ENCODE data around the gene OVOL2. TPM values are rescaled to one million over a fixed set of nuclear protein-coding genes. Genes with fewer than 3 reads are reported as not detected.
"Not testable (repeated sequence)": the region's sequence is repeated elsewhere in the genome, so short reads cannot be mapped to it uniquely, and the experiment has no call there.

Gene OVOL2
- total RNA-seq, 1 donor from 2014 or later = not detected

DNA sequence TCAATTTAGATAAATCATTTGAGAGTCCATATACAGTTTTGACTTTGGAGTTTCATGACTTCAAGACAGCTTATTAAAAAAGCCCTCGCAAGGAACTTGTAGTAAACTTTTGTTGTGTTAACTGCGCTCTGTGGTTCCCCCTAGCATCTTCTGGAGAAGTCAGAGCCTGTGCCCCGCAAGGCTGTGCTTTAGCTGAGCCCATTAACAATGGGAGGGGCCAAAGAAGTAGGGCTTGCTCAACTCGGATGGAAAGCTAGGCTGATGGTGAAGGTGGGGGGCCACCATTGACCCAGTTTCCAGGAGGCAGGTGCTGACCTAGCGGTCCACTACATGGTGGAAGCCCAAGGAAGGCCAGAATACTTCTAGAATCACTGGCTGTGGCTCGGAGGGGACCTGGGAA, 29.3 kb upstream of the OVOL2 start:
- intact Hi-C loops (cut with micrococcal nuclease) = no loop called here
- TF ChIP-seq CTCF (IDR thresholded peaks at IDR 0.05) = no peak
- H3K4me1 Mint-ChIP-seq = no peaks in the 10 kb centered on the region
- H3K9me3 Mint-ChIP-seq = no peaks in the 10 kb centered on the region
- H3K27ac Mint-ChIP-seq = no peak overlapping the region
- ChIA-PET POLR2A (no interaction called here), CTCF (no interaction called here)
- H3K36me3 Mint-ChIP-seq (ENCODE audit: low read depth) = no peaks in the 10 kb centered on the region
- ATAC-seq (ENCODE audit: low read depth) (no peak), DNase-seq (no peak)
- H3K4me3 Mint-ChIP-seq = no peak overlapping the region
- H3K27me3 Mint-ChIP-seq = peaks cover 15% of the 10 kb centered on the region

GRCh38 chr20:18080836-18081235, 23.1 kb upstream of the OVOL2 start:
- H3K4me3 Mint-ChIP-seq; ATAC-seq (ENCODE audit: low read depth); intact Hi-C loops (cut with micrococcal nuclease); H3K27me3 Mint-ChIP-seq; H3K4me1 Mint-ChIP-seq; CTCF ChIA-PET; POLR2A ChIA-PET; H3K36me3 Mint-ChIP-seq (ENCODE audit: low read depth); H3K27ac Mint-ChIP-seq; H3K9me3 Mint-ChIP-seq; DNase-seq: not testable (repeated sequence)

DNA sequence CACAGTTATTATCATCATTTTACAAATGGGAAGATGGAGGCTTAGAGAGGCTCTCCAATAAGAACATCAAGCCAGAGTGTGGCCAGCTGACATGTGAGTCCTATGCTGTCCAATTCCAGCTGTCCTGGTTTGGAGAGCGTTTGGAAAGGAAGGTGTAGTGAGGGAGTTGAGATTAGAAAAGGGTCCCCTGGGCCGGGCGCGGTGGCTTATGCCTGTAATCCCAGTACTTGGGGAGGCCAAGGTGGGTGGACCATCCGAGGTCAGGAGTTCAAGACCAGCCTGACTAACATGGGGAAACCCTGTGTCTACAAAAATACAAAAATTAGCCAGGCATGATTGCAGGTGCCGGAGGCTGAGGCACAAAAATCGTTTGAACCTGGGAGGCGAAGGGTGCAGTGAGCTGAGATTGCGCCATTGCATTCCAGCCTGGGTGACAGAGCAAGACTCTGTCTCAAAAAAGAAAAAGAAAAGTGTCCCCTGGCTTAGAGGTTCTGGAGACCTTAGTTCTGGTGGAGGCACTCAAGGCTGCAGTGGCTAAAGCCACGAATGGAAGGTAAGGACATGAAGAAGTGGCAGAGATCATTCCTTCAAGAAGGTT, 22.1 kb upstream of the OVOL2 start:
- POLR2A ChIA-PET = no interaction called here
- ATAC-seq (ENCODE audit: low read depth) = no peak

GRCh38 chr20:18077157-18077556, 19.4 kb upstream of the OVOL2 start:
- peaks cover 28% of the 10 kb centered on the region for H3K27me3 Mint-ChIP-seq
- no peak overlapping the region for H3K27ac Mint-ChIP-seq
- no peaks in the 10 kb centered on the region for H3K4me1 Mint-ChIP-seq
- ATAC-seq (ENCODE audit: low read depth) (no peak), DNase-seq (no peak)
- H3K9me3 Mint-ChIP-seq = no peaks in the 10 kb centered on the region
- H3K4me3 Mint-ChIP-seq = no peak overlapping the region
- intact Hi-C loops (cut with micrococcal nuclease) = no loop called here
- ChIA-PET POLR2A (no interaction called here), CTCF (no interaction called here)
- no peak for TF ChIP-seq CTCF (IDR thresholded peaks at IDR 0.05)
- H3K36me3 Mint-ChIP-seq (ENCODE audit: low read depth) = no peaks in the 10 kb centered on the region

More for the DNA sequence above, 22.1 kb upstream of the OVOL2 start:
- intact Hi-C loops (cut with micrococcal nuclease) = no loop called here
- Mint-ChIP-seq H3K9me3 (no peaks in the 10 kb centered on the region), H3K27me3 (peaks cover 7% of the 10 kb centered on the region), H3K36me3 (ENCODE audit: low read depth) (no peaks in the 10 kb centered on the region), H3K4me1 (no peaks in the 10 kb centered on the region), H3K27ac (no peak overlapping the region), H3K4me3 (no peak overlapping the region)
- CTCF ChIA-PET = no interaction called here
- DNase-seq = no peak
- no peak for TF ChIP-seq CTCF (IDR thresholded peaks at IDR 0.05)

GRCh38 chr20:18072532-18072931, 14.8 kb upstream of the OVOL2 start:
- CTCF ChIA-PET = no interaction called here
- TF ChIP-seq CTCF (IDR thresholded peaks at IDR 0.05) = no peak
- intact Hi-C loops (cut with micrococcal nuclease) = no loop called here
- Mint-ChIP-seq H3K36me3 (ENCODE audit: low read depth) (no peaks in the 10 kb centered on the region), H3K27me3 (peaks cover 28% of the 10 kb centered on the region), H3K4me3 (no peak overlapping the region), H3K4me1 (no peaks in the 10 kb centered on the region), H3K27ac (no peak overlapping the region), H3K9me3 (no peaks in the 10 kb centered on the region)
- no peak for ATAC-seq (ENCODE audit: low read depth)
- no peak for DNase-seq
- POLR2A ChIA-PET = no interaction called here
